ENCODE results near the gene GPLD1.

GRCh38 chr6:24425091-24425490 lies 64.3 kb downstream of the GPLD1 start:
- TF ChIP-seq CTCF (IDR thresholded peaks at IDR 0.05; ENCODE audit: borderline replicate concordance, extremely low read depth, low read length, poor library complexity, severe bottlenecking) (no peak), EZH2 (IDR thresholded peaks at IDR 0.05; ENCODE audit: borderline replicate concordance, low read depth, low read length, severe bottlenecking) (no peak)

Measured in DND-41 (cell line).